ENCODE results near the gene EXOC3L1. TPM values are rescaled to one million over a fixed set of nuclear protein-coding genes. Genes with fewer than 3 reads are reported as not detected.

Gene EXOC3L1
- total RNA-seq, 2 donors from 2014 or later = 1.8 to 2.0 TPM

DNA sequence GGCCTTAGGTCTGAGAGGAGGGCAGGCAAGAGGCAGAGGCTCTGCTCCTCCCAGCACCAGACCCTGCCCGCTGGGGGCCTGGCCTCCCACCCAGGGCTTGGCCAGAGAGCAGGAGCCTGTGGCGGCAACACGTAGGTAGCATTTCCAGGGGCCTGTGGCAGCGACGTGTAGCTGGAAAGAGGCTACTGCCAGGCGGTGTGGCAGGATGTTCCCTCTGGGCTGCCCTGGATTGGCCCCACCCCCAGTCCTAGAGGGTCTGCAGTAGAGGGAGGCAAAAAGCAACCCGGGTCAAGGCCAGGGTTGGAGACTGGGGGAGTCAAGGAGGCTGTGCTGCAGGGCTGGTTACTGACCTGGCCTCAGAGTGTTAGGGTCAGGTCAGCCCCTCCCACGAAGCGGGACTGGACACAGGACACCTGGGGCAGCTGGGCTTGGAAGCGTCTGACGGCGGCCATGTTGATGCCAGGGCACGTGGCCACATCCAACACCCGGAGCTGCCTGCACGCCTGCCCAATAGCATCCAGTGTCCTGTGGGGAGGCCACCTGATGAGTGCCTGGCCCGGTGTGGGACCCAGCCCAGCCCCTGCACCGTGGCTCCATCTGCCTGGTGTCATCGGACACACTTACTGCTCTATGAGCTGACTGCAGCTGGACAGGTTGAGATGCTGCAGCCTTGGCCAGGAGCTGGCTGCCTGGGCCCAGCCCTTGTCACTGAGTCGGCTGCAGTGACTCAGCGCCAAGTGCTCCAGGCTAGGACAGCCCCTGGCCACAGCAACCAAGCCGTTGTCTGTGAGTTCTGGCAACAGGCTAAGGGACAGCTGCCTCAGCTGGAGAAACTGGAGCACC, 17.5 kb upstream of the EXOC3L1 start:
- TF ChIP-seq POLR2A (IDR thresholded peaks at IDR 0.05) = no peak
- TF ChIP-seq, protein P1, sequence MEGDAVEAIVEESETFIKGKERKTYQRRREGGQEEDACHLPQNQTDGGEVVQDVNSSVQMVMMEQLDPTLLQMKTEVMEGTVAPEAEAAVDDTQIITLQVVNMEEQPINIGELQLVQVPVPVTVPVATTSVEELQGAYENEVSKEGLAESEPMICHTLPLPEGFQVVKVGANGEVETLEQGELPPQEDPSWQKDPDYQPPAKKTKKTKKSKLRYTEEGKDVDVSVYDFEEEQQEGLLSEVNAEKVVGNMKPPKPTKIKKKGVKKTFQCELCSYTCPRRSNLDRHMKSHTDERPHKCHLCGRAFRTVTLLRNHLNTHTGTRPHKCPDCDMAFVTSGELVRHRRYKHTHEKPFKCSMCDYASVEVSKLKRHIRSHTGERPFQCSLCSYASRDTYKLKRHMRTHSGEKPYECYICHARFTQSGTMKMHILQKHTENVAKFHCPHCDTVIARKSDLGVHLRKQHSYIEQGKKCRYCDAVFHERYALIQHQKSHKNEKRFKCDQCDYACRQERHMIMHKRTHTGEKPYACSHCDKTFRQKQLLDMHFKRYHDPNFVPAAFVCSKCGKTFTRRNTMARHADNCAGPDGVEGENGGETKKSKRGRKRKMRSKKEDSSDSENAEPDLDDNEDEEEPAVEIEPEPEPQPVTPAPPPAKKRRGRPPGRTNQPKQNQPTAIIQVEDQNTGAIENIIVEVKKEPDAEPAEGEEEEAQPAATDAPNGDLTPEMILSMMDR (IDR thresholded peaks at IDR 0.05) = no peak
- intact Hi-C loops (cut with DNase I) = no loop called here
- Histone ChIP-seq H3K4me3 (no peak overlapping the region), H3K27me3 (no peaks in the 10 kb centered on the region), H3K9me3 (no peaks in the 10 kb centered on the region), H3K27ac (no peak overlapping the region), H3K4me1 (no peaks in the 10 kb centered on the region), H3K36me3 (replicated peaks in 1 of 2; ENCODE audit: insufficient read depth in 1 of 2, low read depth in 2 of 2) (peaks cover 10 to 15% of the 10 kb centered on the region in 2 donors)
- WGBS, 2 donors = 64 to 66% methylated on average over 4 to 20 of the region's 21 CpGs
- ATAC-seq = no peak
- no peak for DNase-seq

DNA sequence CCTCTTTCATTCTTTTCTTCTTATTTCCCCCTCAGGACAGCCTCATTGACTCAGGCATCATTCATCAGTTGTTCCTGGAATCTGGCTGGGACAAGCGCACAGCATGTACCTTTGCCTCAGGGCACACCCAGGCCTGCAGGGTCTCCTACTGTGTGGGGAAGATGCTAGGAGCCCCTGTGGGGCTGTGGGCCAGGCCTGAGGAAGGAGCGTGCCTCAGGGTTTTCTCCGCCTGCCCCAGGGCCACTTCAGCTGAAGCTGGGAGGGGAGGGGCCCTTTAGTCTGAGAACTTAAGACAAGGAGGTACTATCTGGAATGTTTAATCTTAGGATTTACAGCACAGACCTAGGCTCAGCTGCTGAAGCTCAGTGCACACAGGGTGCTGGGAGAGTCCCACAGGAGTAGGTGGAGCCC, 16.9 kb upstream of the EXOC3L1 start:
- H3K4me3 ChIP-seq = no peak overlapping the region
- TF ChIP-seq, protein P1 (IDR thresholded peaks at IDR 0.05) = no peak
- DNase-seq (no peak), ATAC-seq (no peak)
- no peak overlapping the region for H3K27ac ChIP-seq
- WGBS, 2 donors = 95 to 100% methylated on average over 1 to 3 of the region's 3 CpGs
- no peaks in the 10 kb centered on the region for H3K27me3 ChIP-seq
- no peaks in the 10 kb centered on the region for H3K4me1 ChIP-seq
- peaks cover 16 to 21% of the 10 kb centered on the region in 2 donors for H3K36me3 ChIP-seq (replicated peaks in 1 of 2; ENCODE audit: insufficient read depth in 1 of 2, low read depth in 2 of 2)
- no peaks in the 10 kb centered on the region for H3K9me3 ChIP-seq
- intact Hi-C loops (cut with DNase I) = no loop called here

DNA sequence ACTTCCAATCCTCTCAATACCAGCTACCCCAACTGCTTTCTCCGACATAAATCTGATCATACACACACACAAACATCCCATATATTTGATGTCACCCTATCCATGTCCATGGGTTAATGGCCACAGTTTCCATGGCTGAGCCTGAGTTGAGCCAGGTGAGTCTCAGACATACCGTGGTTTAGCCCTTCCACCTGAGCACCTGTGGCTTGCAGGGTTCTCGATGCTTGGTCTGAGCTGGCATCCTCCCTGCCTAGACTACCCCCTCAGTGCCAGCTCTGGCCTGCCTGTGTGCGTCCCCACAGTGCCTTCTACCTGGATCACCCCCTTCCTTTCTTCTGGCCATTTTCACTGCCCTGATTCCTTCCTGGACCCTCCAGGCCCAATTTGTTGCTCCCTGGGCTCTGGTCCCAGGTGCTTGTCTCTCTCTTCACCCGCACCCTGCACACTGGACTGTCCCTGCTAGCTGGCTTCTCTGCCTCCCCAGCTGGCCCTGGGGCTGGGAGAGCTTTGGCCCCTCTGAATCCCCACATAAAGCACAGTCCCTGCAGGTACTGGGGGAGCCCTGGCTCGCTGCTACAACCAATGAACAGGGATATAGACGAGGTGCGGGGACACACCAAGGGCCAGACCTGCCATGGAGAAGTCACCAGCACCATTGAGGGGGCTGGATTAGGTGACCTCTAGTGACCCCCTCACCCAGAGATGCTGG, 16.3 kb upstream of the EXOC3L1 start:
- 88 to 91% methylated on average over 8 of the region's 8 CpGs for WGBS, 2 donors
- H3K27me3 ChIP-seq = no peaks in the 10 kb centered on the region
- ATAC-seq (no peak), DNase-seq (no peak)
- no peaks in the 10 kb centered on the region for H3K9me3 ChIP-seq
- TF ChIP-seq, protein P1 (IDR thresholded peaks at IDR 0.05) = no peak
- TF ChIP-seq POLR2A (IDR thresholded peaks at IDR 0.05) = no peak
- intact Hi-C loops (cut with DNase I) = no loop called here
- no peak overlapping the region for H3K4me3 ChIP-seq
- no peak overlapping the region for H3K27ac ChIP-seq
- H3K36me3 ChIP-seq (replicated peaks in 1 of 2; ENCODE audit: insufficient read depth in 1 of 2, low read depth in 2 of 2) = peaks cover 16 to 27% of the 10 kb centered on the region in 2 donors
- no peaks in the 10 kb centered on the region for H3K4me1 ChIP-seq

DNA sequence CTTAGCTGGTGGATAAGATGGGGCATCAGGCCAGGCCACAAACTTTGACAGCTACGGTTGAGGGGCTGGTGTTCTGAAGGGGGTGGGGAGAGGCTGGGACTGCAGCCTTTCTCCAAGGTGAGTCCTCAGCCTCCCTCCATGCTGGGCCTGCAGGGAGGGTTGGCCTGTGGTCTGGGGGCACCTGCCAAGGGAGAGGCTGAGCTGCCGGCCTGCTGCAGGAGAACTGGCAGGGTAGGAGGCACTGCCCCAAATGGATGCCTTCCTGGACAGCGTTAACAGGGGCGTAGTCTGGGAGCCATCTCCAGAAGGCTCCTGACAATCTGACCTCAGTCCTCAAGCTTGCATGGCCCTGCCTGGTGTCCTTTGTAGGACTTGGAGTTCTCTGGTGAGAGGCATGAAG, 14.1 kb upstream of the EXOC3L1 start:
- intact Hi-C loops (cut with DNase I) = no loop called here
- WGBS, 2 donors = 89% methylated on average over 4 of the region's 4 CpGs; no CpG with 5 or more reads in 1 of the 2 donors
- no peak overlapping the region for H3K27ac ChIP-seq
- peaks cover 14% of the 10 kb centered on the region for H3K4me1 ChIP-seq
- no peak for DNase-seq
- H3K4me3 ChIP-seq = no peak overlapping the region
- H3K9me3 ChIP-seq = no peaks in the 10 kb centered on the region
- TF ChIP-seq, protein P1 (IDR thresholded peaks at IDR 0.05) = no peak
- TF ChIP-seq POLR2A (IDR thresholded peaks at IDR 0.05) = no peak
- ATAC-seq = no peak
- H3K36me3 ChIP-seq (replicated peaks in 1 of 2; ENCODE audit: insufficient read depth in 1 of 2, low read depth in 2 of 2) = peaks cover 16 to 29% of the 10 kb centered on the region in 2 donors
- H3K27me3 ChIP-seq = no peaks in the 10 kb centered on the region
